Renal cortical epithelial cell (primary cell): Measurements from ENCODE around the gene MOB3B. TPM values are rescaled to one million over a fixed set of nuclear protein-coding genes. Genes with fewer than 3 reads are reported as not detected.
"Not testable (repeated sequence)": the region's sequence is repeated elsewhere in the genome, so short reads cannot be mapped to it uniquely, and the experiment has no call there.

Source experiments
- DNase-seq: peaks from one replicate; pipeline ENCODE4 v3.0.0-alpha.2; 2011; ENCODE audit warnings: low read depth
- total RNA-seq: library from RNA; depleted of rRNA; stranded (reverse); fragments of >200 nt; gene quantifications from 2 replicates; pipeline ENCODE4 v1.2.3, GENCODE V29; 2014

Gene MOB3B
- total RNA-seq, 1 donor from 2014 or later: 1.4 TPM

DNA sequence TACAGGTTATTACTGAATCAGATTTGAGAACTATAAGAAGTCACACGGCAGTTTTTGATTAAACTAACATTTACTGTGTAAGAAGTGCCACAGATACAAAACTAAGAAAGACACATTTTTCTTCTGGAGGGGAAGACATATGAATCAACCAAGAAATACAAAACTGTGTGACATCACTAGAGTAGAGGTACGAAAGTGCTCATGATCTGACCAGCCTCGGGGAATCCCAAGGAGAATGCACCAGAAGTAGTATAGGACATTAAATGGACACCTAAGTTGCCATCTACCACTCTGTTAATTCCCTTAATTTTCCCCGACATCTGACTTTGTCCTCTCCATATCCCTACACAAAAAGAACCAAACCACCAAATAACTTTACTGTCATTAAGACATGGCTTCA lies 10.8 kb downstream of the MOB3B start:
- no peak for DNase-seq

DNA sequence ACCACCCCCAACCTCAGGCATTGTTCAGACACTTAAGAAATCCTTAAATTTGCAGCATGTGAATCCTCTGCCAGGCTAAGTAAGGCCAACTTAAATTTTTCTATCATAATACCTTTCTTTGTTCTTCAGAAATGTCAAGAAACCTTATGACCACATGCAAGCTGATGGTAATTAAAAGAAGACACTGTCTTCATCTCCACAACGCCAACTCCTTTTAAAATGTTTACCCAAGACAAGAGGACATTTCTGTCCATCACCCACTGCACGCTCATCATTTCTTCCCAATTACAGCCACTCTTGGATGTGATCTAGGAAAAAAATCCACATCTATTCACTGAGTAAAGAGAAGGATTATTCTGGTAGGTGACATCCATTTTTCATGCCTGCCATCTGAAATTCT lies 11.6 kb downstream of the MOB3B start:
- DNase-seq: no peak

DNA sequence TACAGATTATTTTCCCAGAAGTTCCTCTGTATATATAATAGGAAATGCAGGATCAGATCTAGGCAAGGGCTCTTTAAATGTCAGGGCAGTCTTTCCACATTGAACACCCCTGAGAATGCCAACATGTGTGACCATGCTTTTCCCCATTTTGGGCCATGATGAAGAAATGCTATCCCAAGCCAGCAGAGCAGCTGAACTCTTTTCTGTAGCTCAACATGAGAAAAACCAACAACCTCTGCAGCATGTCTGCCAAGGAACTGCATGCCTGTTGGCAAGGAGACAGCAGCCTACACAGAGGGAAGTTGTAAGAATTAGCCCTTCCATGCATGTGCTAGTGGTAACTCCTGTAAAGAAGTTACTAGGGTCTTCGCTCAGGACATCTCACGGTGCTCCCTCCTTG lies 15.1 kb downstream of the MOB3B start:
- DNase-seq: no peak

DNA sequence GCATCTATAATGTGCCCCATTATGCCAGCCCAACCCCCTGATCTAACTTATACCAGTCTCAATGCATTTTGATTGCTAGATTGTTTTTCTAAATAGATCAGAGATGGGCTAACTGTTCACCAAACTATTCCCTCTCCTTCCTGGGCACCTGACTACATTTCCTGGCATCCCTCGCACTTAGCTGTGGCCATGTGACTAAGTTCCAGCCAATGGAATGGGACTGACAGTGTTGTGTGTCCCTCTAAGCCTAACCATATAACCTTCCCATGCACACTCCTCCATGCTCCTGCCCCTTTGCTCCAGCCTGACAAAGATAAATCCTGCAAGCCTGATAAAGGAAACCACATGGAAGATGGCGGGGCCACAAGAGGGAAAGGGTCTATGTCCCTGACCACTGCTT lies 17.8 kb downstream of the MOB3B start:
- DNase-seq: no peak

DNA sequence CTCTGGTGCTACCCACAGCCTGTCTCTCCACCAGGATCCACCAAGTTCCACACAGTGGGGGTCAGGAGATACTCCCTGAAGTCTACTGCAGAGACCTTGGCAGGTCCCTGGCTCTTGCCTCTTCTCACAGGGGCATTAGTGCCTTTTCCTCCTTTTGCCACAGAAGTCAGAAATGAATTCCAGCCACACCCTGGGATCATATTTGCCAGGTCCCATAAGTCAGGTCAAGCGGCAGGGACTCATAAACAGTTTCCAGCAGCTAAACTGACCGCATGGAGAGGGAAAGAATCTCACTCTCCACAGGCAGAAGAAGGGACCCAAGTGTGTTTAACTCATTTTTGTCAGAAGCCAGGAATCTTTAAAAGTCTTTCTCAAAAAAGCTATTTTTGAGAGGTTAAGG lies 18.8 kb downstream of the MOB3B start:
- no peak for DNase-seq

DNA sequence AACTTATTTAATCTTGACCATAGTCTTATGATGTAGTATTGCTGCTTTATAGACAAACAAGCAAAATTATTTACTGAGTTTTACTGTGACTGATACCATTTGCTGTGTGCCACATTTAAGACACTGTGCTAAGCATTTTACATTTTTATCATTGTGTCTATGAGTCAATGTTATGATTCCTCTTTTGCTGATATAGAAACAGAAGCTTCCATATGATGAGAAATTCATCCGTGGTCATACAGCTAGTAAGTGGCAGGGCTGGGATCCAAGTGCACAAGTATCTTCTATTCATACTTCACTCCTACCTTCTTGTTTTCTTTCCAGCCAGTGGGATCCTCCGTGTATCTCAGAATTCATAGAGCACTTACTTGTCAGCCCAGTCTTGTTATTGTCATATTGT lies 22.6 kb downstream of the MOB3B start:
- no peak for DNase-seq

DNA sequence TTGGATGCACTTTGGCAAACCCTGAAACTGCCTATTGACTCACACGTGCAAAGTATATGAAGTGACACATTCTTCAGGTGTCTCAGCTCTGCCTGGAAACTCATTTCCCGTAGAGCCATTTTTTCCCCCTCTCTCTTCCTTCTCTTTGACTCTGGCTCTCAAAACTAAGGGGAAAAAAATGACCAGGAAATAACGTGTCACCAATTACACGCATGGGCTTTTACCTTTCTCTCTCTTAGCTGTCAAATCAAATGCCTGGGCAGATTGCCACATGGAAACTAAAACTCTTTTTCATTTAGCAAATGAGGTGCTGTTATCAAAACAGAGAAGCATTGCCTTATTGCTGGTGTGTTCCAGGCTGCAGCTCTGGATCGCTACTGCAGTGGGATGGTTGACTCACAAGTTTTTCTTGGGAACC lies 23.9 kb downstream of the MOB3B start:
- peak; percentile 51 for DNase-seq

DNA sequence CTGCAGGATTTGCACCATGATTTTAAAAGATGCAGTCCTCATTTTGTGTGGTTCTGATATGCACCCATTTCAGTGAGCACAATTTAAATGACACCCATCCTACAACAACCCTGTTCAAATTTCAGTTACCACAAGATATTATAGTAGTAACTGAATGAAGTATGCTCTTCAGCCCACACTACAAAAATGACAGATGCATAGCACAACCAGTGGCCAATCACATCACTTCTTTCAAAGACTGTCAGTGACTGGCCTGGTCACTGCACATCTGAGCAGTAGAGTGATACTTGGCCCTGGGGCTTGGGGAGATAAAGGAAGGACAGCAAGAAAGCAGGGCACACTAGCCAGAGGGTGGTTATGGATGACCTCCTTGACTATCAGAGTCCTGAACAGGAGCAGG lies 25.4 kb downstream of the MOB3B start:
- DNase-seq: no peak

DNA sequence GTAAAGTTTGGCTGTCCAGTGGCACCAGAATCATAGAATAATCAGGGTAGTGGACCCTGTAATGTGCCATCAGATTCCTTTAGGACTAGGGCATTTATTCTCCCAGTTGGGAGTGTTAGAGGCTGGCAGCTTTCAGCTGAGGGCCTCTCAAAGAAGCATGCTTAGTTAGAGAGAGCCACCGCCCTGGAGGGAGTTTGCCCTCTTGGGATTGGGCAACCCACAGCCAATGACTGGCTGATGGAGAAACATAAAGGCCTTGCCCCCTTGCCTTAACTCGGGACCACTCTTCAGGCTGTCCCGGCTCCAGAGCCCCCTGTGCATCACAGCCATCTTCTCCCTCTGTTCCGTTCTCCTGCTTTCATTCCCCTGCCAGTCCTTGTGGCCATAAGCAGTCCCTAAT lies 26.0 kb downstream of the MOB3B start:
- no peak for DNase-seq

DNA sequence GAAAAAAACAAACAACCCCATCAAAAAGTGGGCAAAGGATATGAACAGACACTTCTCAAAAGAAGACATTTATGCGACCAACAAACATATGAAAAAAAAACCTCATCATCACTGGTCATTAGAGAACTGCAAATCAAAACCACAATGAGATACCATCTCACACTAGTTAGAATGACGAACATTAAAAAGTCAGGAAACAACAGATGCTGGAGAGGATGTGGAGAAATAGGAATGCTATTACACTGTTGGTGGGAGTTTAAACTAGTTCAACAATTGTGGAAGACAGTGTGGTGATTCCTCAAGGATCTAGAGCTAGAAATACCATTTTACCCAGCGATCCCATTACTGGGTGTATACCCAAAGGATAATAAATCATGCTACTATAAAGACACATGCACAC lies 28.7 kb downstream of the MOB3B start:
- not testable (repeated sequence) for DNase-seq

DNA sequence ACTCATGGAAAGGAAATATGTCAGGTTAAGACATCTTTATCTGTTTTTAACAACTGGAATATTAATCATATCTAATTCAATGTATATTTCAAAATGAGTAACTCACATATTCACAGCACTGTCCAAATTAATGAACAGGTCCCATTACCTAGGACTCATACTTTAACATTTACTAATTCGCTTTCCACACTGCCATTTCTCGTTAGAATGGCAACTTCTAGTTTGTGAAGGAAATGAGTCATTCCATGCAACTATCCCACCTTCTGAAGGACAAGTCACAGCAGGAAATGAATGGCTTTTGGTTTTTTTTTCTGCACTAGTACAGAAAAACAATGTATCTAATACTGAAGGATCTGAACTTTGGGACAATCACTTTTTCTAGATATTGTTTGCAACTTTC lies 30.2 kb downstream of the MOB3B start:
- peak; percentile 91 for DNase-seq

DNA sequence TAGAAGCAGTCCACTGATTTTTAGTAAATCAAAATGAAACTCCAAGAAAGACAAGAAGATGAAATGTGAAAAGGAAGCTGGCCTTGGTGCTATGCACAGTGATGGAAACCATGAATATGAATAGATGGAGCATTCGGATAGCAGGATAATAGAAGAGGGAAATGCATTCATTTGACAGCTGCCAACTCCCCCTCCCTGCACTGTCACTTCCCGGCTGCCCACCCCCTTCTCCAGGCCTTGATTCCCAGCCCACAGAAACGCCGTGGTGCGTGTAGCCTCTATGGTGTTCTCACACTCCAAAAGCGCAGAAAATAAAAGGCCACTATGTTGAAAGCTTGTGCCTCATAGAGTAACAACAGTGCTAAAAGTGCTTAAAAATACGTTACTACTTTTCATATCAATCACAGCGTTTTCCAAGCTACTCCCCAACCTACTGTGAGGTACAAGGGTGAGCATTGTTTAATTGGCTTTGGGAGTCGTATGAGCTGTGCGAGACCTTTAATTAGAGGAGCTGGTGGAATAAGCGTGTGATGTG lies 31.7 kb downstream of the MOB3B start:
- DNase-seq: no peak

DNA sequence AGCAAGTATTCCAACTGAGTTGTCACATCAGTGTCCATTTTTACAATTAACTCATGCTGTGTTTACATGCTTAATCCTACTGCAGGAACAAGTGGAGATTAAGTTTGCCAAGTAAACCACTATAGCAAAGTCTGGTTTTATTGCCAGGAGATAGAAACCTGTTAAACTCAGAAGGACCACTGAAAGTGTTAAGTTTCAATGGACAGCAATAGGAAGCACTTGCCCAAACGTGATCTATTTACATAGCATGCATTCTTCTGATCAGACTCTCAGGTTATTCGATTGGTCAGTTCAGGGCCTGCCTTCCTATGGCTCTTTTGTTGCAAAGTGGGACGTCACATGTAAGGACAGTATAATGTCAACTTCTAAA lies 33.5 kb downstream of the MOB3B start:
- DNase-seq: no peak

DNA sequence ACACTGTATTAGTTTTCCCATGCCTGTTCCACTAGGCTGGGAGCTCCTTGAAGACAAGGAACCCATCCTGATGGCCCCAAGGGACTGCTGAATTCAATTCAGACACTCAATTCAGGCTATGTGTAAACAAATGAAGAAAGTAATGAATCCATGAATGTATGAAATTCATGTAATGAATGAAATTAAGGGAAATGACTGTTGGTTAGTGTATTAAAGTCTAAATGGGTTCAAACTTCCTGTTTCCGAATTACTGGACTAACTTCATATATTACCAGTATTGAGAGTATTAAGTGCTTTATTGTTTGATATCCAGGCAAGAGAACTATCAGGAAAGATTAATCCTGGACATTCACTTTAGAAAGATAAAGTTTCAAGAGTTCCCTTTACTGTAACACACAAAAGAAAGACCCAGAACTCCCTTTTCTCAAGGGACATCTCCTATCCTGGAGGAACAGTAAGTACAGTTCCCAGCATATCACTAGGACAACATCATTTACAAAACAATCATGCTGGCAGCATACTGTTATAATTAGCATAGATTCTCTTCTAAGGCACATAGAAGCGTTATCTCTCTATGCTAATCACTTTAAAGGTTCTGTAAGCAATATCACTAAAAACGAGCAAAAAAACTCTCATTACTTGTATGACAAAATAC lies 34.0 kb downstream of the MOB3B start:
- DNase-seq: no peak

DNA sequence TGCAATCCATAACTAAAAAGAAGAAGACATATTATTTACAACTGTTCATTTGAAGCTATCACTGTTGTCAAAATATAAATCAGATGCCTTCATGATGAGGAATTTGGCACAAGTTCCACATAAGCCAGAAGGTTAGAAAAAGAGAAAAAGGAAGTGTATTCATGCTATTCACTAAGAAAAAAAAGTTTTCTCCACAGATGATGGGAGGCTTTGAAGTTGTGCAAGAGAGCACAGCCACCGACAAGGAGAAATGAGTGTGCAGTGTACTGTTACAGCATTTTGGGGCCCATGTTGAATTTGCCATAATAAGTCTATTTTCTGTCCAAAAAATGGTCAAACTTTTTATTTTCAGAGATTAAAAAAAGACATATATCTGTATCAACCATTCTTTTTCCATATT lies 38.5 kb downstream of the MOB3B start:
- peak; percentile 56 for DNase-seq

DNA sequence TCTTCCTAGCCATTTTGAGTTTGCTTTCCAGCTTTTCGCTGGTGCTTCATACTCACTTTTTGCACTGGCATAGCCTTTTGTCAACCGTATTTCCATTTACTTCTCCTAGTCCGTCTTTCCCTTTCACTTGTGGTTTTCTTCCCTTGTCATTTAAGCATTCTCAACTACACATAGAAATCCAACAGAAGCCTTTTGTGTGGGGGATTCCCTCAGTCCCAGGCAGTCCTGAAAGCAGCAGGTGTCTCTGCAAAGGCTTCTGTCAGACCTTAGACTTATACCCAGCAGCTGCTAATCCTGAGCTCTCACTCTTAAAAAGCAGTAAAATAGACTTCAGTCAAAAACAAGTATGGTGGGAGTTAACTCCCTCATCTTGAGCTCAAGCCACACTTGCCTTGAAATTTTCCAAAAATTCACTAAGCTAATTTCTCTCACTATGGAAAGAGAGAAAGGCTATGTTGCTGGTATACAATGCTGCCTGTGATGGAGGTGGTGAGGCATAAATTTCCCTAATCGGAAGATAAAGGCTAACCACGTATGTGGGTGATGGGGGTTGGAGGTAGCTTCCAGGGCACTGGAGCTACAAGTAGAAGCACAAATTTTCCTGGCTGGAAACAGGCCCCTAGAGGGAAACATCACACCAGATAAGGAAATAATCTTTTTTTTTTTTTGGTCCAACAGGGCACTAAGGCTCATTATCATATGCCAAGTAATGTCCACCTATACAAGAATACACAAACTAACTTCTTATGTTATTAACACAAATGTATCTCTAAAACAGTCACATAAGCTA lies 40.3 kb downstream of the MOB3B start:
- DNase-seq: no peak

DNA sequence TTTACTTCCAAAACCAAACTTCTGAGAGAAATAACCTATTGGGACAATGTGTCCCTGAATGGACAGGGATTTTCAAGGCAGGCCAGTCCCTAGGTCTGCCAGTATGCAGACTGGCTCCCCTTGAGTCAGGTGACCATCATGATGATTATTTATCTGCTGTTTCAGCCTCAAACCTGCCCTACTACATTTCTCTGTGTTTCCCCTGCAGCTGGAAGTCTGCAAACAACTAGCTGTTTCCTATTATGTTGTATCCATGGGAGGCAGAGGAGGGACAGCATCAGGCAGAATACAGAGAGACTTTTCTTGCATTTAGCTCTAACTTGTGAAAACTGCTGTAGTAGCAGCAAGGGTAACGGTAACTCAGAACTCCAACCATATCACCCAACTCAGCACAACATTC lies 41.7 kb downstream of the MOB3B start:
- no peak for DNase-seq

DNA sequence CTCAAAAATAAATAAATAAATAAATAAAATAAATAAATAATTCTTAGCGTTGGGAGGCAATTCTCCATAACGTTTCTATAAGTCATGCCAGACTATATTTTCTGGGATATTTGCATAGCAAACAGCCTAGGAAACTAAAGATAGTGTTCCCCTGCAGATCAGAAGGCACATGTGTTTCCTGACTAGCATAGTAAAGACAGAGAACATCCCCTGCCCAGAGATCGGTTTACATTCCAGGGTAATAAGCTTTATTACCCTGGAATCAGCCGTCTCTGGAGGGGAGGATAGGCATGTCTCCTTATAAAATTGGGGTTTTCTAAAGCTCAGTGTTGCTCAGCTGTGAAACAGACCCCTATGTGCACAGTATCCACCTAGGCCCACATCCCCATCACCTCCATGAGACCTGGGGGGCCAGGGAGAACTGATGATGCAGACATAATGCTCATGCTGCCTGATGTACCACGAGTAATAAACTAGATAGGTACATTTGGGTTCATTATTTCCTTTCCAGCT lies 42.4 kb downstream of the MOB3B start:
- no peak for DNase-seq

DNA sequence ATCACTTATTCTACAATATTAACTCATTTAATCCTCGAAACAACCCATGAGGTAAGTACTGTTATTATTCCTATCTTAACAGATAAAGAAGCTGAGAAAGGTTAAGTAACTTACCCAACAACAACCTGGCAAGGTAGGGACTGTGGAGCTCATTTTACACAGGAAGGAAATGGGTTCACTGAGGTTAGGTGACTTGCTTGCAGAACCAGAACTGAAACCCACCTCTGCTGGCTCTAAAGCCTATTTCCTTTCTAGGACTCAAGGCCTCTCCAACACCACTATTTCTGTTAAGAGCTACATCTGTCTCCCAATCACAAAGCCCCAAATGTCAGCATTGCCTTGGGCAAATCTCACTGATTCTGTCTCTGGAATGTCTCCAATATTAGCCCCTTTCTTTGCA lies 44.5 kb downstream of the MOB3B start:
- DNase-seq: no peak

DNA sequence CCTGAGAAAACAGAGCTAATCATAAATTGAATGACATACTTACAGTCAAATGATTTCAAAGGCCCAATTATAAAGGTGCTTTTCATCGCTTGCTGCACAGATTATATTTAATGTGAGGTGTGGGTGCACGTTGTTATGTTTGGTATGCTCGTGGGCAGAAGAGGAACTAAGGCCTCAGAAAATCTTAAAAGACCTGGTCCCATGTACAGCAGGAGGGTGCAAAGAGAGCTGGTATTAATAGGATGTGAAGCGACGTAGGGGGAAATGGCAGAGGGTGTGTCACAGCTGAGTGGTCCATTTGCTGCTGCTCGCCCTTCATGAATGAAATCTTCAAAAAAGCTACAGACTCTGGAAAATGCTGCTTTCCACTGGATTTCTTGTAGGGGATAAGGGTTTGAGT lies 46.0 kb downstream of the MOB3B start:
- DNase-seq: no peak

DNA sequence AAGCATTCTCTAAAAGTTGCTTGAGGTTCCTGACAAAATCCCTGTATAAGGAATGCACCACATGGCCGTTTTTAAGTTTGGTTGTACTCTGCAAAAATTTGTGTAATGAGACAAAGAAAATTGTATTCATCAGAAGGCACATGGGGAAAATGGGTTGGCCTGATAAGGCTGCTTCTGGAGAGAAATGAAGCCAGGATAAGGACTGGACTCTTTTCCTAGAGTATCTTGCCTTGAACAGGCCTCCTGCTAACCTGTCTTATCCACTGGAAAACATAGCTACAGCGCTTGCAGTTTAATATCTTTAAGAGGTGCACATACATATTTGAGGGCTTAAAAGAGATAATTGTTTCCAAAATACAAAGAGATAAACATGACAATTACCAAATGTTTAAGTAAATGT lies 46.9 kb downstream of the MOB3B start:
- DNase-seq: no peak

DNA sequence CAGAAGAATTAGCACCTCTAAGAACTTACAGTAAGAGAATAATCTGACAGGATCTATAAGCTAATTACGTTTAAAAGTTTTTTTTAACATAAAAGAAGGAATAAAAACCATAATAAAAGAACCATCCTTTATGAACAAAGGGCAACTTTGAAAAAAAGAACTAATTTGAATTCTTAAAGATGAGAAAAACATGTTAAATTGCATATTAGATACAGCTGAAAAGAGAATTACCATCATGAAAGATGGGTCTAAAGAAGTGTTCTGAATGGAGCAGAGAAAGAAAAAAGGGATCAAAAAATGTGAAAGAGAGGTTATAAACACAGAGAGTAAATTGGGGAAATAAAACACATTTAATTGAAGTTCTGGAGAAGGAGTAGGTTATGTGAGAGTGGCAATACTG lies 51.3 kb downstream of the MOB3B start:
- DNase-seq: no peak

DNA sequence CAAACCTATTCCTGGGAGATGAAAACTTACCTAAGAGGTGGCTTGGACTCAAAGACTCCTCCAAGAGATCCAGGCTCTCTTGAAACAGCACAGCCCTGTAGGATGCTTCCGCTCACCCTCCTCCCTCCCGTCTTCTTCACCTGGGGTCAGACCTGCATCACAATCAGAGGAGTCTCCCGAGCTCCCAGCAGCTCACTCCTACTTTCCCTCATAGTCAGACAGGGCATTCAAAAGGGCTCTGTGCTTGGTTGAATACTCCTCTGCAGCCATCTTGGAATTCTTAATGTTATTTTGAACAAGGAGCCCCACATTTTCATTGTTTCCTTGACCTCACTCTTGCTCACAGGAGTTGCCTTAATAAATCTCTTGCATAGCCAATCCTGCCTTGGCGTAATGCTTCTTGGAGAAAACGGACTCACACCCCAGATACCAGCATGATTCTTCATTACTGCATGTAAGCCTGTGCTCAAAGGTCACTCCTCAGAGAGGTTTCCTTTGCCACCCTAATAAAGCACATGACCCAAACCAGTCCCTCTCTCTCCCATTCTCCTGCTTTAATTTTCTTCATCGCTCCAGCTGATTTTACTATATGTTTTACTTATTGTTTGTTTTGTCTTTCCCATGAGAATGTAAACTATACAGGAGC lies 52.6 kb downstream of the MOB3B start:
- DNase-seq: no peak
